ENCODE results near the gene EIF5B.

Gene EIF5B

DNA sequence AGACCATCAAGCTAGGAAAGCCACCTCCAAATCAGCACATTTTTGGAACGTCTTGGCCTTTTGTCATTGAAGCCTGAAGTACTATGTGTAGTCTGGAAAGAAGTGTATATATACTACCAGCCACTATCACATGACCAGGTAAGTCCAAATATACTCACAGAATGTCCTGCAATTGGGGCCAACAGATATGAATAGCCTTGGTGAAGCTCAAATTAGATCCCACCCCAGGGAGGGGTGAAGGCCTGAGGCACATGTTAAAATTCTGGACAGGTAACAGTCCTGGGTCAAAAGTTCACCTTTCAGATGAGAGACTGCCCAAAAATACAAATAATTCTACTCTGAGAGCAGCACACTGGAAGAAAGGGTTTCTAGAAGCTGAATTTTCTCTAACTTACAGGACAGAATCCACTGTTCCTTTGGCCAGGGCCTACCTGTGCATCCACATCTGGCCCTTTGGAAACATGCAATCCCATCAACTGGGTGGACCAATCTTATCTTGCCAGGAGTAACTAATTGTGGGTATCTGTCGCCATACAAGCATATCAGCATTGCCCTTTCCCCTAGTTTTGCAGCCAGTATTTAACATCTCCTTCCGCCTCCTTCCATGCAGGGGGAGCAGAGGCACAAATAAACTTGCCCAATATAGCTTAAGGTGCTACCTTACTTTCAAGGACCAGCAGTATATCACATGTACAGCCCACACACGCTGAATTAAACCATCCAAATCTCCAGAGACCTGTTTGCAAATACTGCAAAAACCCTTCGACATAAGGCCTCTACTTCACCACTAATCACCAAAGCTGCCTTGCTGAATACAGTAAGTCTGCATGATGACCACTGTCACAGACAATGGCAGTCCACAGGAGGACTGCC is 67.8 kb downstream of the EIF5B start:
- no peak for DNase-seq (ENCODE audit: low read depth)

DNA sequence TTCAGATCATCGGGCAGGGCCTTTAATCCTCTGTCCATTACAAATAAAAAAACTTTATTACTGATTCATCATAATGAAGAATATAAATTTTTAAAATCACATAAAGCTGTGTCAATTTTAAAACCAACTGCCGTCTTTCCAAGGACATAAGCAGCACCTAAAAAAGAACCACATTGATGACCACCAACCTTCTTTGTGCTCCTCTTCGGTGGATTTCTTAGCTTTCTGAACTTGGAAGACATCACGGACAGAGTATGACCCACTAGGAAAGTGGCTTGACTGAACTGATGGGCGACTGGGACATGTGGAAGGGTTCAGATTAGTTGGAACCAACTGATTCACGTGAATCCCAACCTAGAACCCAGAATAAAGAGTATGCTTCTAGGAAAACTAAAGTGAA is 68.9 kb downstream of the EIF5B start:
- no peak for DNase-seq (ENCODE audit: low read depth)

DNA sequence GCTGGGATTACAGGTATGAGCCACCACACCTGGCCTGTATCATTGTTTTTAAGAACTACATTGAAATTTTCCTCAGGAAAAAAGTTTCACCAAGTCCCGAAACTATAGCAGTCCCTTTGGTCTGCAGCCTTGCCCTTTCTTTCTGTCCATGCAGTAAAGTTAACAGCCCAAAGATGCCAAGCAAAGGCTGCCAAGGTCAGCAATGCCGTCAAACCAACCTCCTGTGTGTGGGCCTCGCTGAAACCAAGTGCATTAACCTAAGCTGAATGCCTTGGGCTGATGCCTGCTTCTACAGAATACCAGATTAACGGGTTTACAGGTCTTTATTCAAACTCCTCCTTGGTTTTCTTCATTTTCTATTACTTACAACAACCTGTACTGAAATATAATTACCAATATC is 73.1 kb downstream of the EIF5B start:
- DNase-seq (ENCODE audit: low read depth) = no peak

DNA sequence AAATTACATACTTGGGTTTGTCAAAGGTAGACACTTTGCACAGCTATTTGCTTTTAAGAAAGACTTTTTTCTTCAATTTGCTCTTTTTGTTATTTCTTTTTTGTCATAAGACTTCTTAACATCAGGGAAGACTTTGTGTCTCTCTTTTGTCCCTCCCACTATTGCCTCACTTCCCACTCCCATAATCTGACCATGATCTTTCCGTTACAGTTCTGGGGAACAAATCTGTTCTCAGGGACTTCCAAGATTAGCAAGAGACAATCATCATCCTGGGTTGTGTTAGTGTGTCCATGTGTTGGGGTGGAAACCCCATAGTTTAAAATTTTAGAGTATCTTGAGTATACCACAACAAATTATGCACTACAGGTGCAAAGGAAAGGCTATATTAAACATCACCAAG is 77.4 kb downstream of the EIF5B start:
- DNase-seq (ENCODE audit: low read depth) = no peak

DNA sequence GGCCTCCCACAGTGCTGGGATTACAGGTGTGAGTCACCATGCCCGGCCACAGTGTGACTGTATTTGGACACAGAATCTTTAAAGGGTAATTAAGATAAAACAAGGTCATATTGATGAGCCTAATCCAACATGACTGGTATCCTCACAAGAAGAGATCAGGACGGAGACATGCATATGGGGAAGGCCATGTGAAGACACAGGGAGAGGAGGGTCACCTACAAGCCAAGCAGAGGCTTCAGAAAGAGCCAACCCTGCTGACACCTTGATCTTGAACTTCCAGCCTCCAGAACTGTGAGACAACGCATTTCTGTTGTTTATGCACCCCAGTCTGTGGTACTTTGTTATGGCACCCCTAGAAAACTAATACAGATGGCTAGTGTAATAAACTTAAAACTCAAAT is 80.2 kb downstream of the EIF5B start:
- DNase-seq (ENCODE audit: low read depth) = no peak

DNA sequence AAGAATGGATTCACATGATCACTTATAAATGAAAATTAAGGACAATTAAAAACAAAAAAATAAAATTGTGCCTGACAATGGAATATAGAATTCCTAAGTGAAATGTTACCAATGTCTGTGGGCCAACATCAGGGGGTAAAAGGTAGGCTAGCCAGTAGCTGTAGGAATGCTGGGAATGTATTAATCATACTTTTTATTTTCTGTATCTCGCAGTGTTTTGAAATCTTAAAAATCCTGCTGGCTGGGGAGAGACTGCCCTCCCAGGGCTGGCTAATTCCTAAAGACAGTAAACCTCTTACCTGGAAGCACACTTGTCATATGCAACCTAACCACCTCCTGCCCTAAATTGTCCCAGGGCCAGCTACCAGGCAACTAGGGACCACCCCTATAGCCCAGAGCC is 82.8 kb downstream of the EIF5B start:
- no peak for DNase-seq (ENCODE audit: low read depth)

DNA sequence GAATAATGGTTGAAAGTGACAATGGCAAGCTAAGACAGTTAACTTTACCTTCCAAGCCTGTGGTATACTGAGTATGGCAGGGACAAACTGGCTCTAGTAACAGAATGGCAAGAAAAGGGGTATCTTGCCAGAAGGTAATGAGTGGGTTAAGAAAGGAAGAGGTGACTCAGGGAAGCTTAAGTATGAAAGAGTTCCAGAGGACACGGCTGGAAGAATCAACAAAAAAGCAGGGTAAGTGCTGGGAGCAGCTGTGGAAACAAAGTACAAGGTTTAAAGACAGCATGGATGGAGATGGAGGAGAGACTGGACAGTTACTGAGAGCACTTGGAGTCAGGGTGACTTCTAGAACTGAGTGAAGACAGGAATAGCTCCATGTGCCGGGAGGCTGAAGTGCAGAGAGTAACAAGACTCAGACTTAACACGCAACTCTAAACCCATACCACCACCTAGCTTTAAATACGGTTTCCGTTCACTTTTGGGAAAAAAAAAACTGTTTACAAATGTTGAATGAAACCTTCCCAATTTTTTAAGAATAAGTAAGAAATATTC is 83.6 kb downstream of the EIF5B start:
- DNase-seq (ENCODE audit: low read depth) = no peak

DNA sequence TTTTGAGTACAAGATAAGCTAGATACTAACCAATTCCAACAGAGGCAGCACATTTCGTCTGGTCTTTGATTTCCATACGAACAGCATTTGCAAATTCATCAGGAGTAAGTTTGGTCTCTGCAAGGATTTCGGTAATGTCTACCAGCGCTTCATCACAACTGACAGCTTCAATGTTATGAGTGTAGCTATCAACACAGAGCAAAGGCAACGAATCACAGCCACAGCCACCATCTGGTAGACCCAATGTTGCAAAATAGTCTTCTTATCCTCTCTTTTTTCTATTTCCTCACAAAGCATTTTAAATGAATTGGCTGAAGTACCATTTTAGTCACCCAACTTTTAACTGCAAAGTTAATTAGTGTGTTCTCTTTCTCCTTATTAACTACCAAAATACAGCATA is 84.3 kb downstream of the EIF5B start:
- no peak for DNase-seq (ENCODE audit: low read depth)

DNA sequence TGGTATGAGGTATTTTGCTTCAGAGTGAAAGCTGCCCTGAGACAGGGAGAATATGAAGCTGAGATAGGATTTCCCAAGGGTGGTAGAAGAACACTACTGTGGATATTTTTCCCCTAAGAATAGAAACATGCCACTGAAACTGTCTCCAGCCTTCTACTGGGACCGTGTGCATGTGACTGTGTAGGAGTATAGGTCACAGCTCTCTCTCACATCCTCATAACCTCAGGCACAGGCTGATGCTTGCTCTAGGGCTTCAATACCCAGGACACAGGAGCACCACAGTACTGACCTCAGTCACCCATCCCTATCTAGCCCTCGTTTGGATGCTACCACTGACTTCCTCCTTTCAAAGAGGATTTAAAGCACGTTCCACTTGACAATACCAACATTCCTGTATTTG is 85.4 kb downstream of the EIF5B start:
- DNase-seq (ENCODE audit: low read depth) = no peak

DNA sequence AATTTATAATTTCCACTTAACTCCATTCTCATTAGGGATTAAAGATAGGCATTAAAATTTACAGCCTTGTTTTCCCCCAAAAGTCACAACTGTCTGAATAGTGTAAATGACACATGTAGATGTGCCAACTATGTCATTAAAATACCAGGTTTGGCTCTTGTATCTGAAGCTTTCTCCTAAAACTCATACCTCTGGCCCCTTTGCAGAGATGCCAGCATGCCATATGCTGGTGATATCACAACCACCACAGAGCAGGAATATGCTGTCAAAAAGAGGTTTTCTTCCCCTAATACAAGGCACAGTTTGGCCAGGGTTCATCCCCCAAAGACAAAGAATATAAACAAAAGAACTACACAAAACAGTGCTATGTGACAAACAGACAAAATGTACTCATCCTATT is 87.2 kb downstream of the EIF5B start:
- DNase-seq (ENCODE audit: low read depth) = no peak

DNA sequence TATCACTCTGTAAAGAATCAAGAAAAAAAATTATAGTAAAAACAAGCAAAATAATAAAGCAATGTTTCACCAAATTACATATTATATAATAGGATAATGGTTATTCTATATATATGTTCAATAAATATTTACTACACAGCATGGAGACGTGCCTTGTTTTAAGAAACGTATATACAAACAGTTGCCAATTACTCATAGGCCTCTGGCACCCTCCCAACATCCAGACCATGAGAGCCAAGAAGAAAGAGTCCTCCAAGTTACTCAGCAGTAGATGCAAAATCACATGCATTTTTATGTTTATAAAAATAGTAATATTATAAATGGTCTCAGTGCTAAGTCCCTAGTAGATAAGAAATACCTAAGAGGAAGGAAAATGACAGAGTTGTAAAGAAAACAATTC is 87.8 kb downstream of the EIF5B start:
- DNase-seq (ENCODE audit: low read depth) = no peak

DNA sequence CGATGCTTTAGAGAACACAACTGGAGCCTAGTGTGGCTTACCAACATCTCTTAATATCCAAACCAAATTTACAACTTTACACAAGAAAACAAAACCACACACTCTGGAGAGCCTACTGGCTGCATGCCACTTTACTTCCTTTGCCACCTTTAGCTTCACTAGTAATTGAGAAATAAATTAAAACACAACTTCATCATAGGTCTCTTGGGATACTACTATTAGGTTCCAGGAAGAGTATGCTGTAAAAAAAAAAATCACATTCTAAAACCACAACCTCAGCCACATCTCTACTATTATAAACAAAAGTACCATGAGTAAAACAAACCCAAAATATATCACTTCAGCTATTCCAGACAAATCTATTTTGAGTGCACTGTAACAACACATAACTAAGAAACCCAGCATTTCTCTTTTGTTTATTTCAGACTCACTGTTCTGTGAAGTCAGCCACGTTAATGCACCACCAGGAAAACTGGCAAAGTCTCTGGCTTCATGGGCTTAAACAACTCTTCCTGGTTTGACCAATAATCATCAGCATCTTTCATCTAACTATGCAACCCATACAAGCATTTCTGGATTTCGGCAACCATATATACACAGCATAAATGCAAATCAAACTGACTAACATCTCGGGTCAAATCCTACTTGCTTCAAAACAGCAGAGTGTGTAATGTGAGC is 93.6 kb downstream of the EIF5B start:
- no peak for DNase-seq (ENCODE audit: low read depth)

DNA sequence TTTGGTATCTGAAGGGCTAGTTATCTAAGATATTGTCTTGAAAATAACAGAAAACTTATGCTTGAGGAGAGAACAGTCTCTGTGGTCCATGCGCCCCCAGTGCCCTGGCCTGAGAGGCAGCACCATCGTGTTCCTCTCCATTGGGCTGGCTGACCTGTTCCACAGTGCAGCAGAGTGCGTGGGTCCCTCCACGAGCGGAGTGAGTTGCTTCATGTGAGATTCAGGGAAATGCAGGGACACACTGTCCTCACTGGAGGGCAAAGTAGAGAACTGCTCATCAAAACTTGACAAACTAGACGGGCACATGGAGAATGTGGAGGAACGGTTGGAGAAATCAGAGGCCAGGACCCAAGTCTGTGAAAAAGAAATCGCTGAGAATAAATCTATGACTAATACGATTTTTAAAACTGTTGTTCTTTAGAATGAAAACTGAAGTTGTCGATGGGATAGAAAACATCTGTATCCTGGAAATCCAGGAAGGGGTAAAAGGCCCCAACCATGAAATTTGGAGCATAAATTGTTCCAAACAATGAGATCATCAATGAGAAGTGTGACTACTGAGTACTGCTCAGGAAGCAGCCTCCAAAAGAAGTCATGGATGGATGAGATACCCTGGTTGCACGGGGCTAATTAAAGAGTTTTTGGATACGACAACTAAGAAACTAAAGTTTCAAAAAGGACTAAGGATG is 94.5 kb downstream of the EIF5B start:
- no peak for DNase-seq (ENCODE audit: low read depth)

DNA sequence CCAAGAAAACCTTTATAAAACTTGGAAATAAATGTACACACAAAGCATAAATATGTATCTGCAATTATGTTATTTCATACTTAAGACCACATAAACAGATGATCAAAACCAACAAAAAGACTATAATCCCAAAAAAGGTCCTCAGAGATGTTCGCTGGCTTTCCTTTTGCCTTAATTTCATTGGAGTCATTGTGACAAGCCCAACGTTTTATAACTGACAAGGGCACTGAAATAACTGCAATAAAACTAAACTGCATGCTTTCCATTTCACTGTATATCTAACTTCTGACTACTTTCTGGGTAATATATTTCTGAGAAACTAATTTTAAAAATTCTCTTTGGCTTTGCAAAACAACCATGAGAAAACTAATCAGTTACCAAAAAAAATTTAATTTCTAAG is 96.2 kb downstream of the EIF5B start:
- no peak for DNase-seq (ENCODE audit: low read depth)

DNA sequence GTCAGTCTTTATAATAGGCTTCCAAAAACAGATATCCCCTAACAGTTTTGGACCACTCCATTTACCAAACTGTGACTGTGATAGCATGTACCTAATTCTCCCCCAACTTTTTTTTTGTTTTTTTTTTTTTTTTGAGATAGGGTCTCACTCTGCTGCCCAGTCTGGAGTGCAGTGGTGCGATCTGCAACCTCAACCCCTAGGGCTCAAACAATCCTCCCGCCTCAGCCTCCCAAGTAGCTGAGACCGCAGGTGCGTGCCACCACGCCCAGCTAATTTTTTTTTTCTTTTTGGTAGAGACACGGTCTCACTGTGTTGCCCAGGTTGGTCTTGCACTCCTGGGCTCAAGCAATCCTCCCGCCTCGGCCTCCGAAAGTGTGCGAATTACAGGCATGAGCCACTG is 99.7 kb downstream of the EIF5B start:
- no peak for DNase-seq (ENCODE audit: low read depth)

DNA sequence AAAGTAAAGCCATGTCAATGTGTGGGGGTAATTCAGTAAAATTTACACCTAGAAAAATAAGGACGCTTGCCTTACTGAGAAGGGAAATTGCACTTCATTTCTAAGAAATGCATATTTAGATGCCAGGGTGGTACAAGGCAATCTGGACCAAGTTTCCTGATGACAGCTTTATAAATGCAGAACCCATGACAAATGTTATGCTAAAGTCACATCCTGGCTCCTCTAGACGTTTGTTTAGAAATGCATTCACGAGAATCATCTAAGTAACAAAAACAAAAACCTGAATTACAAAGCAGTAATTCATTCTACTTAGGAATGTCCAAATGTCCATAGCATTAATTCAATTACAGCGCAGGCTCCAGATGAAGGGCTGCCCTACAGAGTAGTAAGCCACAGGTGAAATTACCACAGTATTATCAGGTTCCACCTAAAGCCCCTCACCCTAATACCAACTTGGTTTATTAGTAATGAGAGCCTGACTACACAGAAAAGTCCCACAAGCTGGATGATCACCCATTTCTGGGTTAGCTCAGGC is 102.8 kb downstream of the EIF5B start:
- no peak for DNase-seq (ENCODE audit: low read depth)

DNA sequence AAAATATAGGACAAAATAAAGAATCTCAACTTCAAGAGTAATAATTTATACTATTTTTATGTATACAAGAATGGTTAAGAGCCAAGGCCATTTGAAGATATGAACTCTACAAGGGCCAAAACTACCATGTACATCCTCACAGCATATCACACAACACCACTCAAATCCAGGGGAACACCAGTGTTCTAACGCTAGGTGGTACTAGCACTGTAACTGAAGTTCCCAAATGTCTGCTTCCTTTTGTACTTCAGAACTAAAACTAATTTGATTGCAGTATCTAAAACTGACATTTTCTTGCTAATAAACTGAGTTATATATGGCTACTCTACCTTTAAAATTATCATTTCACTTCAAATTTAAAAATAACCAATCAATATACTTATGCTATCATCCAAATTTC is 105.6 kb downstream of the EIF5B start:
- no peak for DNase-seq (ENCODE audit: low read depth)

DNA sequence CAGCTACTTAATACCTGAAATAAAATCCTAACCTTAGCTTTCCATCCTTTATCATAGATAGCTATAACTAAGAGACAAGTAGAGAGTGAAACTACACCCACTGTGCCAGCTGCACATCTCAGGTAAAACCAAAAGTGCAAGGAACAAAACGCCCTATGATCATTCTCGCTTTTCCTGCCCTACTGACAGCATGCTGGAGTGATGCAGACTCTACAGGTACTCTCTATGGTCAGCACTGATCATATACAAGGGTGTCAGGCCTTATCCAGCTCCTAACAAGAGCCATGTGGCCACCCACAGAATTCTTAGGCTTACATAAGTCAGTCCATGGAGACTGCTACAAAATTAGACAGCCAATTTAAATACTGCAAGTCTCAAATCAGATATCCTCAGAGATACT is 107.0 kb downstream of the EIF5B start:
- DNase-seq (ENCODE audit: low read depth) = no peak

DNA sequence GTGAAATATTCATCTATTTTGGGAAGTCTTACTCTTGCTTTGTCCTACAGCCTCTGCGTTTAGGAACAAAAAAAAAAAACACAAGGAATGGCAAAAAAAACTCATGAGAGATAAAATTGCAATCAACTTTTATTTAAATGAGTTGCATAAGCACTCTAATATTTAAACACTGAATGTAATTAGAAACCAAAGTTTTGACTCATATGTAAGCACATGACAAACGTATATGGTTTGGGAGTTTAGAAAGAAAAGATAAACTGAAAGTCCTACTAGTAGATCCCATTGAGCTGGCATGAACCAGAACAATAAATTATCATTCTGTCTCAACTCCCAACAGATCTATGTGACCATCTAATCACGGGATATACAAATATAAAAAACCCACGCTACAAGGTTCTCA is 107.9 kb downstream of the EIF5B start:
- DNase-seq (ENCODE audit: low read depth) = no peak

DNA sequence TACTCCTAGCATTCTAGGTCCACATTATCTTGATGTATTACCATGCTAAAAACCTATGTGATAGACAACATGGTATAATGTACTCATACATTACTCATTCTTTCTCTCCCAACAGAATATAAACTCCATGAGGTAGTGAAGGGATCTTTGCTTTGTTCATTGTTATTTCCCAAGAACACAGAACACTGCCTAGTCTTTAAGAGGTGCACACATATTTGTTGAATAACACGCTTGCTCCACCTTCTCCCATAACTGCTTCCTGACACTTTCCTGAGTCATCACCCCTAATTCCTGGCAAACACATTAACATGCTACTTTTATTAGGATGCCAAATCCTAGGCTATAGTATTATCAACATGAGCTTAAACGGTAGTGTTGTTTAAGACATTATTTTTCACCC is 111.4 kb downstream of the EIF5B start:
- no peak for DNase-seq (ENCODE audit: low read depth)

DNA sequence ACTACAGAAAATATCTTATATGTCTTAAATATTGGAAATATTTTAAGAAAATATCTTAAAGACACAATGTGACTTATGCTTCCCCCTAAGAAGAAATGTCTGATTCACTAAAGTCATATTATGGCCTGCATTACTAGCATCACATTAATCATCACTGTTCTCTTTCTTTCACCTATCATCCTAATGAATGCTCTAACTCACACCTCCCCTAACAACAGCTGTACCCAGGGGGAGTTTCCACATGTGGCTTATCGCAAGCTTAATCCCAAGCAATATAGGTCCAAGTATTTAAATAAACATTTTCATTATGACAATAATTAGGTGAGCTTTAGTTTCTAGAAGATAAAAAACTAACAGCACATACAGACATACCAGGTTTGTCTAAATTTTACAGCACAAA is 113.0 kb downstream of the EIF5B start:
- DNase-seq (ENCODE audit: low read depth) = no peak

All from activated T-helper 9 cell treated with anti-CD3 and anti-CD28 coated beads, Interleukin-2, amount 50 U/mL, for 16 hours (primary cell).